ENCODE data around the gene SLC4A1AP.
"Not testable (repeated sequence)": the region's sequence is repeated elsewhere in the genome, so short reads cannot be mapped to it uniquely, and the experiment has no call there.

DNA sequence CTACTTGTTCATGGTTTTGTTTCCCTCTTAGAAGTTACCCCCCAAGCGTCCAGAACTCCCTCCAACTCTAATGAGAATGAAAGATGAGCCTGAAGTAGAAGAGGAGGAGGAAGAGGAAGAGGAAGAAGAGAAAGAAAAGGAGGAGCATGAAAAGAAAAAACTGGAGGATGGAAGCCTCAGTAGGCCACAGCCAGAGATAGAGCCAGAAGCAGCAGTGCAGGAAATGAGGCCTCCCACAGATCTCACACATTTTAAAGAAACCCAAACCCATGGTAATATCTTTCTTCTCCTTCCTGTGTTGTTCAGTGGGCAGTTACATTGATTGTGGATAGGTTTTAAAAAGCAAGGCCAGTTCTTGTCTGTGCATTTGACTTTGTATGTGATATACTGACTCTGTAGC, 21.3 kb downstream of the SLC4A1AP start:
- not testable (repeated sequence) for TF ChIP-seq CTCF (conservative IDR thresholded peaks at IDR 0.05; ENCODE audit: low read length); EZH2phosphoT487 (IDR thresholded peaks at IDR 0.05; ENCODE audit: borderline replicate concordance)
